Vagina (tissue), 2 donors: ENCODE measurements around the gene ATR.

ENCODE experiments used
- POLR2A ChIP-seq, 2 donors: fragments of 450-650 bp; IDR thresholded peaks; one replicate each; pipeline ENCODE4 v1.6.1; 2017; ENCODE audit warnings: antibody characterized with exemption in 2 of 2, mild to moderate bottlenecking in 2 of 2, moderate library complexity in 2 of 2
- TF ChIP-seq, protein P1 (sequence below), 3 experiments: fragments of 450-650 bp in 2 of 3; fragments of 200-600 bp in 1 of 3; sonication (generic) in 1 of 3; IDR thresholded peaks; one replicate each; pipeline ENCODE4 v1.5.1; 2017 to 2019; ENCODE audit warnings: antibody characterized with exemption in 3 of 3, mild to moderate bottlenecking in 2 of 3, moderate library complexity in 2 of 3

DNA sequence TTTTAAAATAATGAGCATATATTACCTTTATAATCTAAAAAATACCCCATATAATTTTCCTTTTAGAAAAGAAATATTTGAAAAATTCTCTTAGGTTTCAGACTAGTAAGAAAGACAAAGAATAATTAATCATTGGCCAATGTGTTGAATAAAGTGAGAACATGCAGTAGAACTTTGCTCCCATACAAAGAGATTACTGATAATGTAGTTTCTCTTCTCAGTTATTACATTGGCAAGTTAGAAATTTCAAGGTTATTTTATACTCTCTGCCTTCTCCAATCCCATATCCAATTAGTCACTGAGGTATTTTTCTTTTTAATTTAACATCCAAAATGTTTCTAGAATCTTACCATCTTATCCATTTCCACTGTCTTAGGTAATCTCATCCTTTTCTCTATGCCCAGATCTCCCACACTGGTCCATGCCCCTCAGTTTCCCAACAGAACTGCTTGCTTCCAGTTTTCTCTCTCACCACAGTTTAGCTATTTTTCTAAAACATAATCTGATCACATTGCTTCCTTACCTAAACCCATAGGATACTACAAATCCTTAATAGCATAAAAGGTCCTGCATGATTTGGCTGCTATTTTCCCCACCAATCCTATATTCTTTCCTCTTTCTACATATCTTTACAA is 141.5 kb downstream of the ATR start:
- TF ChIP-seq, protein P1, sequence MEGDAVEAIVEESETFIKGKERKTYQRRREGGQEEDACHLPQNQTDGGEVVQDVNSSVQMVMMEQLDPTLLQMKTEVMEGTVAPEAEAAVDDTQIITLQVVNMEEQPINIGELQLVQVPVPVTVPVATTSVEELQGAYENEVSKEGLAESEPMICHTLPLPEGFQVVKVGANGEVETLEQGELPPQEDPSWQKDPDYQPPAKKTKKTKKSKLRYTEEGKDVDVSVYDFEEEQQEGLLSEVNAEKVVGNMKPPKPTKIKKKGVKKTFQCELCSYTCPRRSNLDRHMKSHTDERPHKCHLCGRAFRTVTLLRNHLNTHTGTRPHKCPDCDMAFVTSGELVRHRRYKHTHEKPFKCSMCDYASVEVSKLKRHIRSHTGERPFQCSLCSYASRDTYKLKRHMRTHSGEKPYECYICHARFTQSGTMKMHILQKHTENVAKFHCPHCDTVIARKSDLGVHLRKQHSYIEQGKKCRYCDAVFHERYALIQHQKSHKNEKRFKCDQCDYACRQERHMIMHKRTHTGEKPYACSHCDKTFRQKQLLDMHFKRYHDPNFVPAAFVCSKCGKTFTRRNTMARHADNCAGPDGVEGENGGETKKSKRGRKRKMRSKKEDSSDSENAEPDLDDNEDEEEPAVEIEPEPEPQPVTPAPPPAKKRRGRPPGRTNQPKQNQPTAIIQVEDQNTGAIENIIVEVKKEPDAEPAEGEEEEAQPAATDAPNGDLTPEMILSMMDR (IDR thresholded peaks at IDR 0.05): no peak
- no peak for TF ChIP-seq POLR2A (IDR thresholded peaks at IDR 0.05)
